Transverse colon (tissue), 4 donors: Measurements from ENCODE around the gene NEK6. TPM values are rescaled to one million over a fixed set of nuclear protein-coding genes. Genes with fewer than 3 reads are reported as not detected.
A peak's percentile ranks its signal among the peaks of the same experiment; 100 is the strongest.

Experiments used
- DNase-seq: peaks from one replicate; pipeline ENCODE4 v3.0.0-alpha.2; 2019
- H3K27ac ChIP-seq, 4 donors: fragments of 200-600 bp; sonication (generic); 2 replicates each; pipeline ENCODE4 v1.5.1; 2016 to 2018; ENCODE audit warnings: inconsistent platforms in 4 of 4
- H3K27me3 ChIP-seq: fragments of 200-600 bp; sonication (generic); 2 replicates; pipeline ENCODE4 v1.5.1; 2017; ENCODE audit warnings: inconsistent platforms
- H3K36me3 ChIP-seq, 4 donors: fragments of 200-600 bp; sonication (generic); 2 replicates each; pipeline ENCODE4 v1.5.1; 2017 to 2019; ENCODE audit warnings: inconsistent platforms in 4 of 4
- H3K4me1 ChIP-seq, 4 donors: fragments of 200-600 bp; sonication (generic); 2 replicates each; pipeline ENCODE4 v1.5.1; 2017 to 2020; ENCODE audit warnings: inconsistent platforms in 4 of 4
- H3K4me3 ChIP-seq, 4 donors: fragments of 200-600 bp; sonication (generic); 1 replicate in 1 of 4; 2 replicates in 3 of 4; pipeline versions ENCODE4 v1.5.1 to v1.6.1; 2017 to 2019; ENCODE audit warnings: inconsistent platforms in 4 of 4
- H3K9me3 ChIP-seq, 2 donors: fragments of 200-600 bp; sonication (generic); 2 replicates each; pipeline ENCODE4 v1.5.1; 2017 to 2019; ENCODE audit warnings: inconsistent platforms in 2 of 2
- EP300 ChIP-seq: sonication (generic); formaldehyde crosslinking; IDR thresholded peaks from one replicate; pipeline ENCODE4 v1.6.1; 2017; ENCODE audit warnings: antibody characterized with exemption, low read depth
- POLR2A ChIP-seq: fragments of 450-650 bp; IDR thresholded peaks from one replicate; pipeline ENCODE4 v1.6.1; 2016; ENCODE audit warnings: antibody characterized with exemption, mild to moderate bottlenecking, moderate library complexity
- POLR2AphosphoS5 ChIP-seq, 3 donors: sonication (generic); formaldehyde crosslinking; IDR thresholded peaks; one replicate each; pipeline ENCODE4 v1.6.1; 2016; ENCODE audit warnings: antibody characterized with exemption in 3 of 3
- WGBS, 2 donors: methylation state at CpG; one replicate each; pipeline ENCODE4 v1.1.5; 2018; ENCODE audit warnings: low coverage in 1 of 2; 5-methylcytosine and 5-hydroxymethylcytosine counted together
- in situ Hi-C, 4 donors: fragments of 200-750 bp; cut with MboI; loops; one replicate each; pipeline versions ENCODE4 v1.15.0 to v1.15.1; 2017; ENCODE audit warnings: low sequenced_read_pairs in 3 of 4, low pct_ligation_motif_present in 1 of 4, low pct_unique_long_range_greater_than_20kb in 1 of 4
- intact Hi-C: fragments of 100-400 bp; cut with DNase I; formaldehyde crosslinking; loops from one replicate; pipeline ENCODE4 v1.15.1; 2023; ENCODE audit warnings: low total_unique reads
- total RNA-seq, 4 donors: library from RNA; depleted of rRNA; stranded (reverse); fragments of >200 nt; gene quantifications; one replicate each; pipeline ENCODE4 v1.1.0, GENCODE V29; 2016
- TF ChIP-seq, protein P1 (sequence below), 5 experiments: fragments of 200-600 bp in 3 of 5; fragments of 450-650 bp in 2 of 5; sonication (generic) in 3 of 5; IDR thresholded peaks; 1 replicate in 2 of 5; 2 replicates in 3 of 5; pipeline ENCODE4 v1.5.1; 2016 to 2017; ENCODE audit warnings: antibody characterized with exemption in 5 of 5, inconsistent platforms in 3 of 5, mild to moderate bottlenecking in 2 of 5, moderate library complexity in 1 of 5

Gene NEK6
- total RNA-seq, 4 donors from 2014 or later: 12.3 to 31.1 (median 21.6) TPM

DNA sequence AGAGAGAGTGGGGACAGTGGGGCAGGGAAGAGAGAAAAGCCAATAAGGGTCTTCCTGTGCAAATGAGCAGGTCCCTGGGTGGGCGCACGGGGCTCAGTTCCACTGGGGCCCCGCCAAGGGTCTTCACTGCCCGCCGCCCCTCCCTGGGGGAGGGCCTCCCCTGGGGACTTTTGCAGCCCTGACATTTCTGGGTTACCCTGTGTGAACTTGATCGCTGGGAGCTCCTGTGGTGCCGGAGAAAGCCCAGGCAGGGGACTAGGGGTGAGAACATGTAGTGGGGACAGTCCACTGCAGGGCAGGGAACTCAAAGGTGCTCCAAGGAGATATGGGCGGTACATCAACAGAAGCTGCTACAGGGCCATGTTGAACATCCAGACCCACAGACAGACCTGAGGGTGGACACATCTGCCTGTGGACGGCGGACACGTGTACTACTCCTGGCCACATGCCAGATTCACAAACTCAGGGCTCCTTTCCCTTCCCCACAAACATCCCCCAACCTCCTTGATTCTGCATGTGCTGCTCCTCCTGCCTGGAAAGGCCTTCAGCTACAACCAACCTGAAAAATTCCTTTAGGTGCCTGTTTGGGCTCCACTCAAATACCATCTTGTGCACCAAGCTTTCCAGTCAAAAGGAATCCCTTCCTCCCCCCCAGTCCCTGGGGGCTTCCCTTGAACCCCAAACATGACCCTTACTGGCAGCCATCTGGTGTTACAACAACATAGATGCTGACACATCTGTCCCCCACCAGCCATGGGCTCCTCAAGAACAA is 43.0 kb upstream of the NEK6 start:
- Histone ChIP-seq H3K9me3 (no peaks in the 10 kb centered on the region), H3K4me3 (no peak overlapping the region), H3K36me3 (no peaks in the 10 kb centered on the region), H3K27ac (no peak overlapping the region), H3K4me1 (peaks cover 3 to 26% (median 6%) of the 10 kb centered on the region in 4 donors), H3K27me3 (no peaks in the 10 kb centered on the region)
- intact Hi-C loops: no loop called here
- in situ Hi-C loops: no loop called here
- no peak for DNase-seq
- 76 to 79% methylated on average over 6 to 11 of the region's 11 CpGs for WGBS, 2 donors
- TF ChIP-seq POLR2AphosphoS5 (IDR thresholded peaks at IDR 0.05) (no peak), POLR2A (no peak), EP300 (no peak)
- TF ChIP-seq, protein P1, sequence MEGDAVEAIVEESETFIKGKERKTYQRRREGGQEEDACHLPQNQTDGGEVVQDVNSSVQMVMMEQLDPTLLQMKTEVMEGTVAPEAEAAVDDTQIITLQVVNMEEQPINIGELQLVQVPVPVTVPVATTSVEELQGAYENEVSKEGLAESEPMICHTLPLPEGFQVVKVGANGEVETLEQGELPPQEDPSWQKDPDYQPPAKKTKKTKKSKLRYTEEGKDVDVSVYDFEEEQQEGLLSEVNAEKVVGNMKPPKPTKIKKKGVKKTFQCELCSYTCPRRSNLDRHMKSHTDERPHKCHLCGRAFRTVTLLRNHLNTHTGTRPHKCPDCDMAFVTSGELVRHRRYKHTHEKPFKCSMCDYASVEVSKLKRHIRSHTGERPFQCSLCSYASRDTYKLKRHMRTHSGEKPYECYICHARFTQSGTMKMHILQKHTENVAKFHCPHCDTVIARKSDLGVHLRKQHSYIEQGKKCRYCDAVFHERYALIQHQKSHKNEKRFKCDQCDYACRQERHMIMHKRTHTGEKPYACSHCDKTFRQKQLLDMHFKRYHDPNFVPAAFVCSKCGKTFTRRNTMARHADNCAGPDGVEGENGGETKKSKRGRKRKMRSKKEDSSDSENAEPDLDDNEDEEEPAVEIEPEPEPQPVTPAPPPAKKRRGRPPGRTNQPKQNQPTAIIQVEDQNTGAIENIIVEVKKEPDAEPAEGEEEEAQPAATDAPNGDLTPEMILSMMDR (IDR thresholded peaks at IDR 0.05): no peak

GRCh38 chr9:124215368-124215910 is 42.3 kb upstream of the NEK6 start:
- 92 to 100% methylated on average over 2 to 6 of the region's 6 CpGs for WGBS, 2 donors
- TF ChIP-seq, protein P1 (IDR thresholded peaks at IDR 0.05): no peak
- TF ChIP-seq POLR2A (no peak), POLR2AphosphoS5 (IDR thresholded peaks at IDR 0.05) (no peak), EP300 (no peak)
- in situ Hi-C loops: no loop called here
- Histone ChIP-seq H3K36me3 (no peaks in the 10 kb centered on the region), H3K4me3 (no peak overlapping the region), H3K27me3 (no peaks in the 10 kb centered on the region), H3K9me3 (no peaks in the 10 kb centered on the region), H3K27ac (no peak overlapping the region), H3K4me1 (peaks cover 3 to 31% (median 10%) of the 10 kb centered on the region in 4 donors)
- DNase-seq: no peak
- intact Hi-C loops: no loop called here

DNA sequence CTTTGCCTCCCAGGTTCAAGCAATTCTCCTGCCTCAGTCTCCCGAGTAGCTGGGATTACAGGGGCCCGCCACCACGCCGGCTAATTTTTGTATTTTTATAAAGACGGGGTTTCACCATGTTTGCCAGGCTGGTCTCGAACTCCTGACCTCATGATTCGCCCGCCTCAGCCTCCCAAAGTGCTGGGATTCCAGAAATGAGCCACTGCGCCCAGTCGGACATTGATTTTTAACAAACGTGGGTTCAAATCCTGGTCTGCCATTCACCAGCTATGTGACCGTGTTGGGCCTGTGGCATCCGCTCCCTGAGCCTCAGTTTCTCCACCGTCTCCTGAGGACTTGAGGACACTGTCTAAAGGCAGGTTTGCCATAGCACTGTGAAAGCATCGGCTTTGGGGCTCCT is 41.8 kb upstream of the NEK6 start:
- Histone ChIP-seq H3K27me3 (no peaks in the 10 kb centered on the region), H3K4me3 (no peak overlapping the region), H3K4me1 (peaks cover 7 to 36% (median 15%) of the 10 kb centered on the region in 4 donors), H3K27ac (peak overlapping the region in 2 of 4 donors; percentile 44 to 58), H3K9me3 (no peaks in the 10 kb centered on the region), H3K36me3 (no peaks in the 10 kb centered on the region)
- no peak for TF ChIP-seq EP300
- 95 to 100% methylated on average over 2 to 15 of the region's 15 CpGs for WGBS, 2 donors
- intact Hi-C loops: no loop called here
- in situ Hi-C loops: no loop called here
- DNase-seq: no peak

DNA sequence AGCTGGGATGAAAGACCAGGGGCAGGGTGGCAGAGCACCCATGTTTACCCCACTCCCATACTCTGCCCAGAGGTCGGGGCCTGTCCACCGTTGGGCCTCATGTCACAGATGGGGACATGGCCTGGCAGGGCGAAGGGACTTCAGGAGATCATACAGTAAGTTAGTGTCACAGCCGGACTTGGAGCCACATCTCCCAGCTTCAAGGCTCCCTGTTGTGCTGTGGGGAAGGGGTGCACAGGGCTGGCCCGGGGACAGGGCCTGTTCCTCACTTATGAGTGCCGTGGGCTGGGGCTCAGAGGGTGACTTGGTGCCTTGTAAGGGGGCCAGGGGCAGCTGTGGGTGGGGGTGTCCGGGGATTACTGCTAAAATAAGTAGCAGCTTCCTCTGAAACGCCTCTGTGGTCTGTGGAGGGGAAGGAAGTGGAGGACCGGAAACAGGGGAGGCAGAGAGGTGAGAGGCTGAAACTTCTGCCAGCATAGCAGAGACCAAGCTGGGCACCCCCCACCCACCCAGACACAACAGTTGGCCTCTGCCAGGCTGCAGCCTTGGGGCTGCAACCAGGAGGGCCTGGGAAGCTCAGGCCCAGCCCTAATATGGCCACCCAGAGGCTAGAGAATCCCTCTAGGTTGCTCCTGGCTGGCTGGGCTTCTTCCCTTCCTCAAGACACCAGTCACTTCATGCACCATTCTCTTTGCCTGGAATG is 41.1 kb upstream of the NEK6 start:
- in situ Hi-C loops (no loop called here), intact Hi-C loops (no loop called here)
- H3K9me3 ChIP-seq: no peaks in the 10 kb centered on the region
- no peaks in the 10 kb centered on the region for H3K36me3 ChIP-seq
- peaks cover 10 to 43% (median 21%) of the 10 kb centered on the region in 4 donors for H3K4me1 ChIP-seq
- no peak for TF ChIP-seq POLR2A
- no peak for TF ChIP-seq EP300
- TF ChIP-seq, protein P1 (IDR thresholded peaks at IDR 0.05): no peak
- TF ChIP-seq POLR2AphosphoS5 (IDR thresholded peaks at IDR 0.05): no peak
- no peaks in the 10 kb centered on the region for H3K27me3 ChIP-seq
- DNase-seq: peak; percentile 56
- WGBS, 2 donors: 71% methylated on average over 9 of the region's 9 CpGs; no CpG with 5 or more reads in 1 of the 2 donors
- peak overlapping the region; percentile 4 to 58 (median 26) for H3K27ac ChIP-seq
- no peak overlapping the region for H3K4me3 ChIP-seq
